Gastrocnemius medialis (tissue), 4 donors: ENCODE measurements around the gene MBNL1.

Source experiments
- POLR2A ChIP-seq, 2 donors: fragments of 450-650 bp; IDR thresholded peaks; one replicate each; pipeline ENCODE4 v1.6.1; 2017; ENCODE audit warnings: antibody characterized with exemption in 2 of 2, mild to moderate bottlenecking in 2 of 2, moderate library complexity in 2 of 2
- TF ChIP-seq, protein P1 (sequence below), 5 experiments: fragments of 450-650 bp in 3 of 5; fragments of 200-600 bp in 2 of 5; sonication (generic) in 2 of 5; IDR thresholded peaks in 4 of 5; conservative IDR thresholded peaks in 1 of 5; 1 replicate in 4 of 5; 2 replicates in 1 of 5; pipeline ENCODE4 v1.5.1; 2016 to 2019; ENCODE audit warnings: antibody characterized with exemption in 5 of 5, mild to moderate bottlenecking in 3 of 5, moderate library complexity in 3 of 5

DNA sequence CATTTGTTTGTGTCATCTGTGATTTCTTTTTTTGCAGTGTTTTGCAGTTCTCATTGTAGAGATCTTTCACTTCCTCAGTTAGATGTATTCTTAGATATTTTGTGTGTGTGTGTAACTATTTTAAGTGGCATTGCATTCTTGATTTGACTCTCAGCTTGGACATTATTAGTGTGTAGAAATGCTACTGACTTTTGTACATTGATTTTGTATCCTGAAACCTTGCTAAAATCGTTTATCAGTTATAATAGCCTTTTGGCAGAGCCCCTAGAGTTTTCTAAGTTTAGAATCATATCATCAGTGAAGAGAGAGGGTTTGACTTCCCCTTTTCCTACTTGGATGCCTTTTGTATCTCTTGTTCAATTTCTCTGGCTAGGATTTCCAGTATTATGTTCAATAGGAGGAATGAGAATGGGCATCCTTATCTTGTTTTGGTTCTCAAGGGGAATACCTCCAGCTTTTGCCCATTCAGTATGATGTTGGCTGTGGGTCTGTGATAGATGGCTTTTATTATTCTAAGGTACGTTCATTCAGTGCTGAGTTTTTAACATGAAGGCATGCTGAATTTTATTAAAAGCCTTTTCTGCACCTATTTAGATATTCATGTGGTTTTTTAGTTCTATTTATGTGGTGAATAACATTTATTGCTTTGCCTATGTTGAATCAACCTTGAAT, 211.7 kb downstream of the MBNL1 start:
- TF ChIP-seq, protein P1, sequence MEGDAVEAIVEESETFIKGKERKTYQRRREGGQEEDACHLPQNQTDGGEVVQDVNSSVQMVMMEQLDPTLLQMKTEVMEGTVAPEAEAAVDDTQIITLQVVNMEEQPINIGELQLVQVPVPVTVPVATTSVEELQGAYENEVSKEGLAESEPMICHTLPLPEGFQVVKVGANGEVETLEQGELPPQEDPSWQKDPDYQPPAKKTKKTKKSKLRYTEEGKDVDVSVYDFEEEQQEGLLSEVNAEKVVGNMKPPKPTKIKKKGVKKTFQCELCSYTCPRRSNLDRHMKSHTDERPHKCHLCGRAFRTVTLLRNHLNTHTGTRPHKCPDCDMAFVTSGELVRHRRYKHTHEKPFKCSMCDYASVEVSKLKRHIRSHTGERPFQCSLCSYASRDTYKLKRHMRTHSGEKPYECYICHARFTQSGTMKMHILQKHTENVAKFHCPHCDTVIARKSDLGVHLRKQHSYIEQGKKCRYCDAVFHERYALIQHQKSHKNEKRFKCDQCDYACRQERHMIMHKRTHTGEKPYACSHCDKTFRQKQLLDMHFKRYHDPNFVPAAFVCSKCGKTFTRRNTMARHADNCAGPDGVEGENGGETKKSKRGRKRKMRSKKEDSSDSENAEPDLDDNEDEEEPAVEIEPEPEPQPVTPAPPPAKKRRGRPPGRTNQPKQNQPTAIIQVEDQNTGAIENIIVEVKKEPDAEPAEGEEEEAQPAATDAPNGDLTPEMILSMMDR (IDR thresholded peaks at IDR 0.05 in 4 of 5, conservative IDR thresholded peaks at IDR 0.05 in 1 of 5) = no peak
- TF ChIP-seq POLR2A (IDR thresholded peaks at IDR 0.05) = no peak
